Loucy (cell line): ENCODE results near the gene LEP.

ENCODE experiments used
- CTCF ChIP-seq: fragments of 200-600 bp; sonication (generic); conservative IDR thresholded peaks from 2 replicates; pipeline ENCODE4 v1.5.1; 2014; ENCODE audit warnings: mild to moderate bottlenecking, antibody characterized with exemption, low read length
- EZH2phosphoT487 ChIP-seq: fragments of 200-600 bp; IDR thresholded peaks from 2 replicates; pipeline ENCODE4 v1.6.1; 2018; ENCODE audit warnings: antibody characterized with exemption, mild to moderate bottlenecking, moderate library complexity, borderline replicate concordance

- TF ChIP-seq CTCF (no peak), EZH2phosphoT487 (no peak)
Measured at GRCh38 chr7:128233471-128233870, 7.6 kb upstream of the LEP start.
